Ishikawa (cell line): ENCODE data around the gene CHI3L2.

Experiments
- RAD21 ChIP-seq: IDR thresholded peaks from 2 replicates; pipeline ENCODE4 v1.6.1; 2012; ENCODE audit warnings: low read depth
- YY1 ChIP-seq: IDR thresholded peaks from 2 replicates; pipeline ENCODE4 v1.6.1; 2012; ENCODE audit warnings: low read depth
- TF ChIP-seq, protein P1 (sequence below): IDR thresholded peaks from 2 replicates; pipeline ENCODE4 v1.6.1; 2012; ENCODE audit warnings: low read depth, mild to moderate bottlenecking

DNA sequence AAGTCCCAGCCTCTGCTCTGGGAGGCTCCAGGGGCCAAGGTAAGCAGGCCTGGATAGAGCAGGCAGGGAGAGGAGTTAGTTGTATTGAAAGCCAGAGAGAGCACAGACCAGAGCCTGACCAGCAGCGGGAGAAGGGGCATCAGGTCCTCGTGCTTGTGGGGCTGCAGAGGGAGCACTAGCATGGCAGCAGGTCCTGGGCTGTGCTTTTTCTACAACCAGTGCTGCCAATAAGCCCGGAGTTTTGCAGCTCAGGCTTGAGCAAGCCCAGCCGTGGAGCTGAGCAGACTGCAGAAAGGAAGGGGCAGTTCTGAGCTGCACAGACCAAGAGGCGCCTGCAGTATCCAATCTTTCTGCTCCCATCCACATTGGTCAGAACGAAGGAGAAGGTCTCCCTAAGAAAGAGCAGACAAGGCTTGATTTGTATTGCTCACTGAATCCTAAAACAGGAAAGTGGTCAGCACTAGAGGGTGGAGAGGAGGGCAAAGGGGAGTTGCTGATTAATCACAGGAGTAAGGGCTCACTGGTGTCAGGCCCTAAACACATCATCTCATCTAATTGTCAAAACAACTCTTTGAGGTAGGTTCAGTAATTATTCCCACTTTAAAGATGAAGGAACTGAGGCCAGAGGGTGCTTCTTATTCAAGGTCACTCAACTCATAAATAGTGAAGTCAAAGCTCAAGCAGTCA, 29.8 kb upstream of the CHI3L2 start:
- peak; percentile 14; the same call in 1 of the 2 replicates for TF ChIP-seq RAD21
- TF ChIP-seq, protein P1, sequence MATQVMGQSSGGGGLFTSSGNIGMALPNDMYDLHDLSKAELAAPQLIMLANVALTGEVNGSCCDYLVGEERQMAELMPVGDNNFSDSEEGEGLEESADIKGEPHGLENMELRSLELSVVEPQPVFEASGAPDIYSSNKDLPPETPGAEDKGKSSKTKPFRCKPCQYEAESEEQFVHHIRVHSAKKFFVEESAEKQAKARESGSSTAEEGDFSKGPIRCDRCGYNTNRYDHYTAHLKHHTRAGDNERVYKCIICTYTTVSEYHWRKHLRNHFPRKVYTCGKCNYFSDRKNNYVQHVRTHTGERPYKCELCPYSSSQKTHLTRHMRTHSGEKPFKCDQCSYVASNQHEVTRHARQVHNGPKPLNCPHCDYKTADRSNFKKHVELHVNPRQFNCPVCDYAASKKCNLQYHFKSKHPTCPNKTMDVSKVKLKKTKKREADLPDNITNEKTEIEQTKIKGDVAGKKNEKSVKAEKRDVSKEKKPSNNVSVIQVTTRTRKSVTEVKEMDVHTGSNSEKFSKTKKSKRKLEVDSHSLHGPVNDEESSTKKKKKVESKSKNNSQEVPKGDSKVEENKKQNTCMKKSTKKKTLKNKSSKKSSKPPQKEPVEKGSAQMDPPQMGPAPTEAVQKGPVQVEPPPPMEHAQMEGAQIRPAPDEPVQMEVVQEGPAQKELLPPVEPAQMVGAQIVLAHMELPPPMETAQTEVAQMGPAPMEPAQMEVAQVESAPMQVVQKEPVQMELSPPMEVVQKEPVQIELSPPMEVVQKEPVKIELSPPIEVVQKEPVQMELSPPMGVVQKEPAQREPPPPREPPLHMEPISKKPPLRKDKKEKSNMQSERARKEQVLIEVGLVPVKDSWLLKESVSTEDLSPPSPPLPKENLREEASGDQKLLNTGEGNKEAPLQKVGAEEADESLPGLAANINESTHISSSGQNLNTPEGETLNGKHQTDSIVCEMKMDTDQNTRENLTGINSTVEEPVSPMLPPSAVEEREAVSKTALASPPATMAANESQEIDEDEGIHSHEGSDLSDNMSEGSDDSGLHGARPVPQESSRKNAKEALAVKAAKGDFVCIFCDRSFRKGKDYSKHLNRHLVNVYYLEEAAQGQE: no peak
- TF ChIP-seq YY1: no peak
